Liver (tissue), 9 donors: ENCODE data around the gene MFRP. TPM values are rescaled to one million over a fixed set of nuclear protein-coding genes. Genes with fewer than 3 reads are reported as not detected.

Experiments
- DNase-seq: peaks from one replicate; pipeline ENCODE4 v3.0.0-alpha.2; 2017; ENCODE audit warnings: low spot score
- H3K27ac ChIP-seq, 2 donors: one replicate each; pipeline ENCODE4 v1.7.0; 2013; ENCODE audit warnings: inconsistent platforms in 2 of 2, low read length in 2 of 2, control low read depth in 1 of 2, low read depth in 1 of 2, mild to moderate bottlenecking in 1 of 2
- H3K27me3 ChIP-seq, 4 donors: one replicate each; pipeline versions ENCODE4 v1.6.1 to v1.7.0; 2013; ENCODE audit warnings: low read length in 3 of 4, inconsistent platforms in 1 of 4, mild to moderate bottlenecking in 1 of 4, moderate library complexity in 1 of 4; ENCODE audit not compliant: control insufficient read depth in 4 of 4, insufficient read depth in 4 of 4
- H3K36me3 ChIP-seq, 4 donors: one replicate each; pipeline versions ENCODE4 v1.6.1 to v1.7.0; 2013; ENCODE audit warnings: low read length in 3 of 4, mild to moderate bottlenecking in 3 of 4, low read depth in 1 of 4, moderate library complexity in 1 of 4; ENCODE audit not compliant: control insufficient read depth in 4 of 4, insufficient read depth in 3 of 4
- H3K4me1 ChIP-seq, 4 donors: one replicate each; pipeline versions ENCODE4 v1.6.1 to v1.7.0; 2013; ENCODE audit warnings: low read length in 3 of 4, mild to moderate bottlenecking in 3 of 4, moderate library complexity in 1 of 4; ENCODE audit not compliant: control insufficient read depth in 4 of 4, insufficient read depth in 4 of 4
- H3K4me3 ChIP-seq, 3 donors: one replicate each; pipeline versions ENCODE4 v1.6.1 to v1.7.0; 2013; ENCODE audit warnings: low read length in 3 of 3, control low read depth in 1 of 3, low read depth in 1 of 3, mild to moderate bottlenecking in 1 of 3
- H3K9ac ChIP-seq, 2 donors: one replicate each; pipeline ENCODE4 v1.7.0; 2013; ENCODE audit warnings: low read length in 2 of 2, mild to moderate bottlenecking in 2 of 2, moderate library complexity in 2 of 2, control low read depth in 1 of 2, low read depth in 1 of 2
- H3K9me3 ChIP-seq, 4 donors: one replicate each; pipeline versions ENCODE4 v1.6.1 to v1.7.0; 2013; ENCODE audit warnings: low read length in 3 of 4; ENCODE audit not compliant: control insufficient read depth in 4 of 4
- EGR1 ChIP-seq, 2 donors: IDR thresholded peaks; 2 replicates each; pipeline ENCODE4 v1.6.1; 2016 to 2018; ENCODE audit warnings: antibody characterized with exemption in 2 of 2, low read depth in 2 of 2
- FOXA1 ChIP-seq: IDR thresholded peaks from 2 replicates; pipeline ENCODE4 v1.6.1; 2016; ENCODE audit warnings: antibody characterized with exemption
- FOXA2 ChIP-seq: IDR thresholded peaks from 2 replicates; pipeline ENCODE4 v1.6.1; 2016; ENCODE audit warnings: antibody characterized with exemption
- HNF4A ChIP-seq, 2 donors: conservative IDR thresholded peaks; 2 replicates each; pipeline ENCODE4 v1.6.1; 2016; ENCODE audit warnings: antibody characterized with exemption in 2 of 2, mild to moderate bottlenecking in 2 of 2
- HNF4G ChIP-seq: IDR thresholded peaks from 2 replicates; pipeline ENCODE4 v1.6.1; 2016; ENCODE audit warnings: antibody characterized with exemption
- JUND ChIP-seq, 2 donors: IDR thresholded peaks; 2 replicates each; pipeline ENCODE4 v1.6.1; 2016; ENCODE audit warnings: antibody characterized with exemption in 2 of 2
- RAD21 ChIP-seq, 2 donors: IDR thresholded peaks; 2 replicates each; pipeline ENCODE4 v1.6.1; 2016; ENCODE audit warnings: antibody characterized with exemption in 2 of 2, mild to moderate bottlenecking in 2 of 2
- RXRA ChIP-seq, 2 donors: IDR thresholded peaks; 2 replicates each; pipeline ENCODE4 v1.6.1; 2017 to 2018; ENCODE audit warnings: antibody characterized with exemption in 2 of 2, mild to moderate bottlenecking in 1 of 2
- WGBS: extraction: QIAGEN DNeasy Blood & Tissue Kit; methylation state at CpG from one replicate; pipeline ENCODE4 v1.1.7; 2013; 5-methylcytosine and 5-hydroxymethylcytosine counted together
- polyA plus RNA-seq, 2 donors: library from polyadenylated mRNA; stranded (reverse) in 1 of 2; unstranded in 1 of 2; fragments of 200-250 nt in 1 of 2; fragments of >200 nt in 1 of 2; fragmentation: Nextera tagmentation in 1 of 2; extraction: Ambion mirVana in 1 of 2; gene quantifications; one replicate each; pipeline versions ENCODE4 v1.2.1 to v1.2.3, GENCODE V29; 2013 to 2015
- total RNA-seq, 2 donors: library from RNA; depleted of rRNA; stranded (reverse); fragments of >200 nt; gene quantifications; one replicate each; pipeline ENCODE4 v1.2.3, GENCODE V29; 2014
- TF ChIP-seq, protein P1 (sequence below): IDR thresholded peaks from 2 replicates; pipeline ENCODE4 v1.6.1; 2016; ENCODE audit warnings: antibody characterized with exemption, mild to moderate bottlenecking
- TF ChIP-seq, protein P2 (sequence below): IDR thresholded peaks from 2 replicates; pipeline ENCODE4 v1.6.1; 2016; ENCODE audit warnings: antibody characterized with exemption
- TF ChIP-seq, protein P3 (sequence below): fragments of 150-350 bp; IDR thresholded peaks from 2 replicates; pipeline ENCODE4 v1.5.1; 2017; ENCODE audit warnings: improper control_type of control experiment, low read depth, low read length; ENCODE audit not compliant: missing input control
- donor health status: healthy.
- donor health status: healthy.
- donor health status: healthy.
- donor health status: healthy.
- donor health status: healthy.

MFRP gene
- total and polyA plus RNA-seq, 4 donors = not detected

DNA sequence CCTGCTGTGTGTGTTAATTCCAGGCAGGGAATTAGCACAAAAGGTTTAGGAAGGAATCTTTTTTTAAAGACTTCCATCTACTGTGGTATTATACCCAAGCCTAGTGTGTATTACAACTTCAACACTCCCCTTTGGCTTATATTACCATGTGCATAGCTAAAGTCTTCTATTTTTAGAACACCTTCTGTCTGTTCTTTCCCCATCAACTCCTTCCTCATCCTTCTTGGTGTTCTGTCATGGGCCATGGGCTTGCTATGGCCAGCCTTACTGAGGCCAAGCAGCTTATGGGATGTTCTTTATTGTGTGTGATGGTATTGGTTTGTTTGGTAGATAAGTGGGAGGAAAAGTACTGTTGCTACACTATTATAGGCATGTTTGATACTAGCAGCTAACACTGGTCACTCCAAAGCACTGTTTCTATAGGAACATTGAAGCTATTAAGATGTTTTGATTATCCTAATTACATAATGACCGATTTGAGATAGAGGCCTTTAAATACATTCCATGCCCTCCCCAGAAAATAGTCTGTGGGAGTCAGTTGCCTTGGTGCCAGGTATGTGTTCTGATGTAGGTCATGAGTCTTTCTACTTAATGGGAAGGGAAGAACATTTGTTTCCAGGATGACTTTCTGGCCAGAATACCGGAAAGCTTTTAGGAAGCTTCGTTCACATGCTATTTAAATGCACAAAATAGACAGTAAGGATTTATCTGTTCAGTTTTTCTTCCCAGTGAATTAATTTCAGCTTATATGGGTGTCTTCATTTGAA, 46.1 kb downstream of the MFRP start:
- no peaks in the 10 kb centered on the region for H3K9me3 ChIP-seq
- 94% methylated on average over 3 of the region's 3 CpGs for WGBS

DNA sequence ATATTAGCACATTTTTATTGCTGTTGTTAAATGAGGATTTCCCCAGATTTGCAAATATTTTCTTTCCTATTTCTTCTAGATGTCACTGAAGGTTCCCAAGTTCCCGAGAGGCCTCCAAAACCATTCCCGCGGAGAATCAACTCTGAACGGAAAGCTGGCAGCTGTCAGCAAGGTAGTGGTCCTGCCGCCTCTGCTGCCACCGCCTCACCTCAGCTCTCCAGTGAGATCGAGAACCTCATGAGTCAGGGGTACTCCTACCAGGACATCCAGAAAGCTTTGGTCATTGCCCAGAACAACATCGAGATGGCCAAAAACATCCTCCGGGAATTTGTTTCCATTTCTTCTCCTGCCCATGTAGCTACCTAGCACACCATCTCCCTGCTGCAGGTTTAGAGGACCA, 47.1 kb downstream of the MFRP start:
- Histone ChIP-seq H3K4me1 (peaks cover 3 to 19% (median 16%) of the 10 kb centered on the region in 4 donors), H3K9ac (no peak overlapping the region), H3K27me3 (no peaks in the 10 kb centered on the region), H3K9me3 (no peaks in the 10 kb centered on the region), H3K4me3 (no peak overlapping the region), H3K36me3 (peaks cover 4 to 34% (median 16%) of the 10 kb centered on the region in 4 donors), H3K27ac (no peak overlapping the region)
- TF ChIP-seq, protein P1, sequence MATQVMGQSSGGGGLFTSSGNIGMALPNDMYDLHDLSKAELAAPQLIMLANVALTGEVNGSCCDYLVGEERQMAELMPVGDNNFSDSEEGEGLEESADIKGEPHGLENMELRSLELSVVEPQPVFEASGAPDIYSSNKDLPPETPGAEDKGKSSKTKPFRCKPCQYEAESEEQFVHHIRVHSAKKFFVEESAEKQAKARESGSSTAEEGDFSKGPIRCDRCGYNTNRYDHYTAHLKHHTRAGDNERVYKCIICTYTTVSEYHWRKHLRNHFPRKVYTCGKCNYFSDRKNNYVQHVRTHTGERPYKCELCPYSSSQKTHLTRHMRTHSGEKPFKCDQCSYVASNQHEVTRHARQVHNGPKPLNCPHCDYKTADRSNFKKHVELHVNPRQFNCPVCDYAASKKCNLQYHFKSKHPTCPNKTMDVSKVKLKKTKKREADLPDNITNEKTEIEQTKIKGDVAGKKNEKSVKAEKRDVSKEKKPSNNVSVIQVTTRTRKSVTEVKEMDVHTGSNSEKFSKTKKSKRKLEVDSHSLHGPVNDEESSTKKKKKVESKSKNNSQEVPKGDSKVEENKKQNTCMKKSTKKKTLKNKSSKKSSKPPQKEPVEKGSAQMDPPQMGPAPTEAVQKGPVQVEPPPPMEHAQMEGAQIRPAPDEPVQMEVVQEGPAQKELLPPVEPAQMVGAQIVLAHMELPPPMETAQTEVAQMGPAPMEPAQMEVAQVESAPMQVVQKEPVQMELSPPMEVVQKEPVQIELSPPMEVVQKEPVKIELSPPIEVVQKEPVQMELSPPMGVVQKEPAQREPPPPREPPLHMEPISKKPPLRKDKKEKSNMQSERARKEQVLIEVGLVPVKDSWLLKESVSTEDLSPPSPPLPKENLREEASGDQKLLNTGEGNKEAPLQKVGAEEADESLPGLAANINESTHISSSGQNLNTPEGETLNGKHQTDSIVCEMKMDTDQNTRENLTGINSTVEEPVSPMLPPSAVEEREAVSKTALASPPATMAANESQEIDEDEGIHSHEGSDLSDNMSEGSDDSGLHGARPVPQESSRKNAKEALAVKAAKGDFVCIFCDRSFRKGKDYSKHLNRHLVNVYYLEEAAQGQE = no peak
- TF ChIP-seq, protein P2, sequence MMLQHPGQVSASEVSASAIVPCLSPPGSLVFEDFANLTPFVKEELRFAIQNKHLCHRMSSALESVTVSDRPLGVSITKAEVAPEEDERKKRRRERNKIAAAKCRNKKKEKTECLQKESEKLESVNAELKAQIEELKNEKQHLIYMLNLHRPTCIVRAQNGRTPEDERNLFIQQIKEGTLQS = no peak
- no peak for TF ChIP-seq FOXA2
- no peak for TF ChIP-seq JUND (IDR thresholded peaks at IDR 0.05)
- TF ChIP-seq, protein P3, sequence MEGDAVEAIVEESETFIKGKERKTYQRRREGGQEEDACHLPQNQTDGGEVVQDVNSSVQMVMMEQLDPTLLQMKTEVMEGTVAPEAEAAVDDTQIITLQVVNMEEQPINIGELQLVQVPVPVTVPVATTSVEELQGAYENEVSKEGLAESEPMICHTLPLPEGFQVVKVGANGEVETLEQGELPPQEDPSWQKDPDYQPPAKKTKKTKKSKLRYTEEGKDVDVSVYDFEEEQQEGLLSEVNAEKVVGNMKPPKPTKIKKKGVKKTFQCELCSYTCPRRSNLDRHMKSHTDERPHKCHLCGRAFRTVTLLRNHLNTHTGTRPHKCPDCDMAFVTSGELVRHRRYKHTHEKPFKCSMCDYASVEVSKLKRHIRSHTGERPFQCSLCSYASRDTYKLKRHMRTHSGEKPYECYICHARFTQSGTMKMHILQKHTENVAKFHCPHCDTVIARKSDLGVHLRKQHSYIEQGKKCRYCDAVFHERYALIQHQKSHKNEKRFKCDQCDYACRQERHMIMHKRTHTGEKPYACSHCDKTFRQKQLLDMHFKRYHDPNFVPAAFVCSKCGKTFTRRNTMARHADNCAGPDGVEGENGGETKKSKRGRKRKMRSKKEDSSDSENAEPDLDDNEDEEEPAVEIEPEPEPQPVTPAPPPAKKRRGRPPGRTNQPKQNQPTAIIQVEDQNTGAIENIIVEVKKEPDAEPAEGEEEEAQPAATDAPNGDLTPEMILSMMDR = no peak
- no peak for DNase-seq
- 96% methylated on average over 9 of the region's 9 CpGs for WGBS

More for the DNA sequence above, 46.1 kb downstream of the MFRP start:
- DNase-seq = no peak
- Histone ChIP-seq H3K27me3 (no peaks in the 10 kb centered on the region), H3K4me3 (no peak overlapping the region), H3K27ac (no peak overlapping the region), H3K4me1 (peaks cover 3 to 19% (median 16%) of the 10 kb centered on the region in 4 donors), H3K36me3 (peaks cover 4 to 34% (median 16%) of the 10 kb centered on the region in 4 donors), H3K9ac (no peak overlapping the region)
- TF ChIP-seq FOXA1 (no peak), RAD21 (IDR thresholded peaks at IDR 0.05) (no peak), HNF4A (conservative IDR thresholded peaks at IDR 0.05) (no peak), EGR1 (IDR thresholded peaks at IDR 0.05; ENCODE audit: low read depth in 2 of 2) (no peak), HNF4G (no peak), RXRA (IDR thresholded peaks at IDR 0.05) (no peak)
- TF ChIP-seq, protein P1 = no peak
